GM19025 (cell line): Measurements from ENCODE around the gene MORN1.

ENCODE experiments used
- ATAC-seq: cut with Tn5 transposase; IDR thresholded peaks from one replicate; pipeline ENCODE4 v1.9.1; 2021; ENCODE audit warnings: mild to moderate bottlenecking, low read depth, moderate library complexity; ENCODE audit not compliant: unreplicated experiment

The MORN1 gene

DNA sequence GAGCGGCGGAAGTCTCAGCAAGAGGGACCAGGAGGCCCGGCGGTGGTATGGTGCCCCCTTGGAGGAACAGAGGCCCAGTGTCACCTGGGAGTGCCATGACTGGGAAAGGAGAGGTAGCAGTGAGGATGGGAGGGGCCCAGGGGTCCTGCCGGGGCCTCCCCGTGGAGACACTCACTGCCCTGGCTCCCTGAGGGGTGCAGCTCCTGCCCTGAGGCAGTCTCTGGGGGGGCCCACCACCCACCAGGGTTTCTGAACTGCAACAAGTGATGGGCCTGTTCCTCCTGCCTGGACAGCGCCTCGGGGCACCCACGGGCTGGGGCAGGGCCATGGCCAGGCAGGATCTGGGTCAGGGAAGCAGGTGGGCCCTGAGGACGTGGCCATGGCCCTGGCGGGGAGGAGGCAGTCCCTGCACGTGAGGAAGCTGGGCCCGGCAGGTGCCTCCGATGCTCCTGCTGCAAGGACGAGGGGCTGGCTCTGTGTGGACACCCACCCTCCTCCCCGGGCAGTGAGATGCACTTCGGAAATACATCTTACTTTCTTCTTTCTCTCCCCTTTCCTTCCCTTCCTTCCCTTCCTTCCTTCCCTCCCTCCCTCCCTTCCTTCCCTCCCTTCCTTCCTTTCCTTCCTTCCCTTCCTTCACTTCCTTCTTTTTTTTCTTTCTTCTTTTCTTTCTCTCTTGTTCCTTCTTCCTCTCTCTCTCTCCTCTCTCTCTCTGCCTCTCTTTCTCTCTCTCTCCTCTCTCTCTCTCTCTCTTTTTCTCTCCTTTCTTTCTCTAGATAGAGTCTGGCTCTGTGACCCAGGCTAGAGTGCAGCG lies 66.6 kb downstream of the MORN1 start:
- ATAC-seq = no peak

DNA sequence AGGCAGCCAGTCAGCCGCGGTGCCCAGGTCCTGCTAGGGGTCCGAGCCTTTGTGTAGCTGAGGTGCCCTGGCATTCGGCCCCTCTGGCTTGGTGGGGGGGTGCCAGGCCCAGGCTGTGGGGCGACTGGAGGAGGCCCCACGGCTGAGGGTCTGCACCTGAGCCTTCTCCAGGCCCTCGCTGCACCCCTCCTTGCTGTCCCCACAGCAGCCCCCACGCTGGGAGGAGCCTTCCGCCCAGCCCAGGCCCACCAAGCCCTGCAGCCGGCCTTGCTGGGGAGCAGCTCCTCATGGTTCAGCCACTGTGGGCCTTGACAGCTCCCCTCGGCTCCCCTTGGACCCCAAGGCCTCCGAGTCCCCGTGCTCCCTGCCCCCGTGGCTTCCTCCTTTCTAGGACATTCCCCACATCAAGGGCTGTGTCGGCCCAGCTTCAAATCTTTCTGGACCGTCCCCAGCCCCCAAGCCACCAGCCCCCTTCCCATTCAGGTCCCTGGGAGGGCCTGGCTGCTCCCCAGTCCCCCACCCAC lies 67.8 kb downstream of the MORN1 start:
- ATAC-seq = no peak

DNA sequence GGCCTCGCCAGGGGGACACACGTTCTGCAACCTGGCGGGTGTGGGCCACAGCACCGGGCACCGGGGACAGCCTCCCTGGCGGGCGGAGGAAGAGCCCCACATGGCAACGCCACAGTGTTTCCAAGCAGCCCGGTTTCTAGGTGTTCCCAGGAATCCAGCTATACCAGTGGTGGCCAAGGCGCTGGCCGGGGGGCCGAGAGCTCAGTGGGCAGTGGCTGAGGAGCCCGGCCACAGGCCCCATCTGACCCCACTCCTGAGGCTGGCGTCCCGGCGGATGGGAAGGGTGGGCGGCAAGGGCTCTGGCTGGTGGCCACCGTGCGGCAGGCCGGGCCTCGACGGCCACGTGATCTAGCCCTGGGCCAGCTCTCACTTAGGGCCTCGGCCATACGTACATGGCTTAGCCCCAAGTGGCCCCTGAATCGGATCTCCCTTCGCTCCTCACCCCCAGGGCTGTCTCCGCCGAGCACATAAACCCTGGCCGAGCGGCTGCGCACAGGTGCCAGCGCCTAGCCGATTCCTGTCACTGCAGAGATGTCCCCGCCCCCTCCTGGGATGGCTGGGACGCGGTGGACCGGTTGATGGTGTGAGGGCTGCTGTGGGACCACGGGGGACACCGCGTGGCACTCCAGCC lies 68.7 kb downstream of the MORN1 start:
- no peak for ATAC-seq

DNA sequence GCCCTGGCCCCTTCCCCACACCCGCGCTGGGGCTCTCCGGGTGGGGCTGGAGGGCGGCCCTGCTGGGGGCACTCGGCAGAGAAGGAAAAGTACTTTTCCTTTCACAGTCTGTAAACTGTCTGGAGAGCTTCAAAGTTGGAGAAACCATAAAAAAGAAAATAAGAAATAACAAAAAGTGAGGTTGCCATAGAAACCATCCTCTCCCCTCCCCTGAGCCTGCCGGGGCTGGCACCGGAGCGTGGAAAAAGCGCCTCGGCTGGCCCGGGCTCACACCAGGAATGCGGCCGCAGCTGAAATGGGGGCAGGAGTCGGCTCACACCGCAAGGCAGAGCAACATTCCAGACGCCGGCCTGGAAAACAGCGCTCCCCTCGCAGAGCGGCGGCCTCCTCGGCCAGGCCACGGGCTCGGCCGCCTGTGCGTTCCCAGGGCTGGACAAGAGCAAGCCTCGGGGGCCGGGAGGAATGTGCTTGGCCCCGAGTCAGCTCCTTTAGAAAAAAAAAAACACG lies 69.2 kb downstream of the MORN1 start:
- no peak for ATAC-seq

DNA sequence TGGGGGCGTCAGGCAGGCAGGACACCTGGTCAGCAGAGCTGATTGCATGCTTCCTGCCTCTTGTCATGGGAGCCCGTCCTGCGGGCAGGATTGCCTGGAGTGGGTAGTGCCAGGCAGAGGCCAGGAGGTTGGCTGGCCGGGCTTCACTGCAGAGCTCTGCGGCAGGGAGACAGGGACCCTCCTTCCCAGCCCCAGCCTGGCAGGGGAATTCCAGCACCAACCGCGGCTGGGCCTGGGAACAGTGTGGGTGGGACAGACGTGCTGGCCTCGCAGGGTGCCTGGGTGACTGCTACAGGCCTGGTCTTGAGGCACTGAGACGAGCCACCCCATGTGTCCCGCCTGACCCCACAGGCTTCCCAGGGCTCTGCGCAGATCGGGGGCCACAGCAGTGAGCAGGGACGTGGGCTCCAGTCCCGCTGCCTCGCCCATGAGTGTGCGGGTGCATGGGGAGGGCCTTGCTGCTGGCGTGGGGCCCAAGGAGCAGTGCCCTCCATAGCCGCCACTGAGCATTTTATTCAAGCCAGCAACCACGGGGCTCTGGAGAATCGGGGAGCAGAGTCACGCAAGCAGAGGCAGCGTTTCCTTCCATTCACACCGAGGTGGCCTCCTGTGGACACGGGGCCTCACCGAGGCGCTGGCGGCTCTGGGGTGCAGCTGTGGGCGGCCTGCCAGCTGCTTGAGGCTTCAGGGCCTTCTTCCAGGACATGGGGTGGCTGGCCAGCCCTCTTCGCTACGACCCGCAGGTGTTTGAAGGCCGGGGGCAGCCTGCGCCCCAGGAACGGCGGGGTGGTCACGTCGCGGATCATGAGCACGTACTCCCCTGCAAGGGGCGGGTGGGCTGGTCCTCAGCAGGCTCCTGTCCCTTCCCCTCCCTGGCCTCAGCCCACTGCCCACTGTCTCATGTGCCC lies 70.3 kb downstream of the MORN1 start:
- ATAC-seq = no peak

DNA sequence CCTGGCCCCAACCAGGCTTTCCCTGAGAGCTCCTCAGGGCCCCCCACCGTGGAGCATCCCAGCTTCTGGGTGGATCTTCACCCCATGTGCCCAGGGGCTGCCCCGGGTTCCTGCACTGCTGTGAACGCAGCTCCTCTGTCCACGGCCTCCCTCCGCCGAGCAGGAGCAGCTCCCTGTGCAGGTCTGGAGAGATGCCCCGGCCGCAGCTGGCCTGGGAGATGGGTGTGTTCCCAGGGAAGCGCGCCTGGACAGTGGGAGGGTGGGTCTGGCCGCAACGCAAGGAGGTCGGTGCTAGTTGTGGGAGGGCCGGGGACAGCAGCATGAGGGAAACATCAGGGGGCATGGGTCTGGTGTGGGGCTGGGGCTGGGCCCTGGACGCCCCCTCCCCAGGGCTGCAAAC lies 71.3 kb downstream of the MORN1 start:
- ATAC-seq = no peak

DNA sequence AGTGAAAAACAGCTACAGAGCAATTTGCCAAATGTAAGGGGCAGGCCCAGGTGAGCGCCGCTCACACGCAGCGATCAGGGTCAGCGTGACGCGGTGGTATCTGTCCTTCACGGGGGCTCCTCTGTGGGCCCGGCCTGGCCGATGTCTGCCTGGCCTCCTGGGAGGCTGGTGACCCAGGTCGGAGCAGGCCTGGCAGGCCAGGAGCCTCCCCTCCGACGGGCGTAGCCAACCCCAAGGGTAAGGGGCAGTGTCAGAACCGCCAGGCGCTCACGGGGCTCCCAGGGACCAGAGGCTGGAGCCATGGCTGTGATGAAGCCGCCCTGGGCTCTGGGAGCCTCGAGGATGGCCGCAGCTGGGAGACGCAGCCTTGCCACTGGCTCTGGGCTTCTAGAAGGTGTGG lies 72.1 kb downstream of the MORN1 start:
- no peak for ATAC-seq

DNA sequence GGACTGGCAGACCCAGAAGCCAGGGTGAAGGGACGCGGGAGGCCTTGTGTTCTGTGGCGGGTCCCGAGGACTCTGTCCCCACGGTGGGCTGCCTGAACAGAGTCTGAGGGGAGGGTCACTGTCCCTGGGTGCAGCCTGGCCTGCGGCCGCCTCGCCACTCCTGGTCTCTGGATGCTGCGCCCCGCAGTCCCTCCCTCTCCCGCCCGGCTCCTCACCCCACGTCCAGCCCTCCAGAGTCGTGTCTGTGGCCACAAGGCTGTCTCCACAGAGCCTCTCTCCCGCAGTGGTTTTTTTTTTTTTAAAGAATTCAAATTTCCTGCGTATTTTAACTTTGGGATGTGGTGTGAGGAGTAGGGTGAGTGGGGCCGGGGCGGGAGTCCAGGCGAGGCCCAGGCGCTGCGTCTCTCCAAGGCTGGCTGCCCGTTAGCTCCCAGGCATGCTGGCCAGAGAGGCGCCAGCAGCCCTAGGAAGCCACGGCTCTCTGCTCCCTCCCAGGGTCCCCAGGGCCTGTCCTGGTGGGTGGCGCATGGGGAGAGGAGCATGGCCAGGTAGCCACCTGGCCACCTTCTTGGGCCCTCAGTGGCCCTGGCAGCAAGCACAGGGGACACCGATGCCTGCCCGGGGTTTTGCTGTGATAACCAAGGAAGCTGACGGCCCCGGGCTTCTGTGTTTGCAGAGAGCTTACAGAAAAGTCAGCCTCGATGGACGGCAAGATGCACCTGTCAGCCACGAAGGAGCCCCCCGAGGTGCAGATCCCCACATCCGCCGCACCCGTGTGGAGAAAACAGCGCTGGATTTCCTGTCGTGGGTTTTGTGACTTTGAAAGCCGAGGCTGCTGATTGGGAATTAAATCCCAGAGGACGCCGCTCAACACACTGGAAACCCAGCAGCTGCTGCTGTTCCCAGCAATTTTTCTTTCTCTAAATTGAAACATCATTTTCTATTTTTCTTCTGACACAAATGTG lies 72.8 kb downstream of the MORN1 start:
- no peak for ATAC-seq

DNA sequence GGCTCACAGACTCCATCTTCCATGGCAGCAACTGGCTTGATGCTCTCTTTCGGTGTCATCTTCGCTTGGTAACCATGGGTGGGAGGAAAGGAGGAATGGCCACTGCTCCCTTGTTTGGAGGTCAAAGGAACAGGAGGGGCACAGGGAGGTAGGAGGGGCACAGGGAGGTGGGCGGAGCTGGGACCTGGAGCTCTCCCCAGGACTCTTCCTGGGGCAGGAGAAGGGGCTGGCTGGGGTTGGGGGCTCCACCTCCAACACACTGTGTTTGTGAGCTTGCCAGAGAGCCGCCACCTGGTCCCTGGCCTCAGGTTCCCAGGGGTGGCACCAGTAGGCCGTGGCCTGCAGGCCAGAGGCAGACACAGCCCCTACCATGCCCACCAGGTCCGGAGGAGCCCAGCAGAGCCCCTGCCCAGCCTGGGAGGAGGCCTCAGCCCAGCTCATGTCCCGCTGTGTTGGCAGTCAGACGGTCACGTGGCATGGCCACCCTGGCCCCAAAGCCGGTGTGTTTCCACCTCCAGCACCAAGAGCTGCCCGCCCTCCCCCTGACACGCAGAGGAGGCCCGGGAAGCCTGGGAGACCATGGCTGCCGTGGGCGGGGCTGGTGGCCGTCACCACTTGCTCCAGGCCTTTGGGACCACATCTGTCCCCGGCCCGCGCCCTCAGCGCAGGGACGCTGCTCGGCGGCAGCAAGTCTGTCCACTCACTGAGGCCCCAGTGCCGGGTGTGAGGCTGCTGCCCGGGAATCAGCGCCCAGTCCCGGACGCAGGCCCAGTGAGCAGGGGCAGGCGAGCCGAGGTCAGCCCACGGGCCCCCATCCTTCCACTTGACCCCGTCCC lies 73.9 kb downstream of the MORN1 start:
- ATAC-seq = no peak

DNA sequence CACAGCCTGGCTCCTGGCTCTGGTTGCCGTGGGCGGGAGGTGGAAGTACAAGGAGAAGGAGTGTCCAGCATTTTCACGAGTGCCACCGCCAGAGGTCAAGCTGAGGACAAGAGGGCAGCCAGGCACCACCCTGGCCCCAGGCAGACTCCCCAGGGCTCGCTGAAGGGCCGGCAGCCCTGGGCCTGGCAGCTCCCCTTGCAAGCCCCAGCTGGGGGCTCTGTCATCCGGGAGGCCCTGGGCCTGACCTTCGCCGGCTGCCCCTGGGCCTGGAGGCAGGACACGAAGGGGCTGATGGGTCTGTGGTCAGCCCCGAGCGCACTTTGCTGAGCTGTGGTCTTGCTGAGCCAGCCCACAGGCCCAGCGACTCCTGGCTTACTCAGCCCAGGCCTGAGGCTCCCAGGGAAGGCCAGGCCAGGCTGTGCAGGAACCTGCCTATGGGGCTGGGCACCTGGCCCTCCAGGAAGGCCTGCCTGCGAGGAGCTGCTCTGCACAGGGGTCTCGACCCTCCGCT lies 74.8 kb downstream of the MORN1 start:
- ATAC-seq = no peak

DNA sequence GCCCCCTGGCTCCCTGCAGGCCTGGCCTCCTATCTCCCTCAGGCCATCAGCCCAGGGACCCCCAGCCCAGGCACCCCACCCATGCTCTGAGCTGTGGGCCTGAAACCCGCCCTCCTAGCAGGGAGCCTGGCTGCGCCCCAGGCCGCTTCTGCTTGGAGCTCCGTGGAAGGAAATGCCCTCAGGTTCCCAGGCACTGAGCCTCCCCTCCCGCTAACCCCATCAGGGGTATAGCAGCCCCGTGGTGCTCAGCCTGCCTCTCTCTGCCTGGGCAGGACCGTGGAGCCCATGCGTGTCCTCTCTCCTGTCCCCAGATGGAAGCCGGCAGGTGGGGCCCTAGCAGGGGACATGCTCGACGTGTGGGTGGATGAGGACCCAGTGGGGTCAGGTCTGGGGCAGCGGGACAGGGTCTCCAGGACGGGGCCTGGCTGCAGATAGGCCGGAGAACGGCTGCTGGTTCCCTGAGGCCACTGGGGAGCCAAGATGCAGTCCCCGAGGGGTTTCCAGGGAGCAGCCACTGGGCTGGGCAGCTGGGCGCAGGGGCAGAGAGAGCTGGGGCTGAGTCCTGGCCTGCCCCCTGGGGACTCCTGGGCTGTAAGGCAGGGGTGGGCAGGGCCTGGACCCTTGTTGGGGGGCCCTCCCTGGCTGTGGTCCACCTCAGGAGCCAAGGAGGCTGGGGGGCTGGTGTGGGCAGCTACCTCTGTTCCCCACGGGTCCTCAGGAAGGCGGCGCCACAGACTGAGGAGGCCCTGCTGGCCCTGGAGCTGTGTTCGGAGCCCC lies 75.5 kb downstream of the MORN1 start:
- no peak for ATAC-seq

DNA sequence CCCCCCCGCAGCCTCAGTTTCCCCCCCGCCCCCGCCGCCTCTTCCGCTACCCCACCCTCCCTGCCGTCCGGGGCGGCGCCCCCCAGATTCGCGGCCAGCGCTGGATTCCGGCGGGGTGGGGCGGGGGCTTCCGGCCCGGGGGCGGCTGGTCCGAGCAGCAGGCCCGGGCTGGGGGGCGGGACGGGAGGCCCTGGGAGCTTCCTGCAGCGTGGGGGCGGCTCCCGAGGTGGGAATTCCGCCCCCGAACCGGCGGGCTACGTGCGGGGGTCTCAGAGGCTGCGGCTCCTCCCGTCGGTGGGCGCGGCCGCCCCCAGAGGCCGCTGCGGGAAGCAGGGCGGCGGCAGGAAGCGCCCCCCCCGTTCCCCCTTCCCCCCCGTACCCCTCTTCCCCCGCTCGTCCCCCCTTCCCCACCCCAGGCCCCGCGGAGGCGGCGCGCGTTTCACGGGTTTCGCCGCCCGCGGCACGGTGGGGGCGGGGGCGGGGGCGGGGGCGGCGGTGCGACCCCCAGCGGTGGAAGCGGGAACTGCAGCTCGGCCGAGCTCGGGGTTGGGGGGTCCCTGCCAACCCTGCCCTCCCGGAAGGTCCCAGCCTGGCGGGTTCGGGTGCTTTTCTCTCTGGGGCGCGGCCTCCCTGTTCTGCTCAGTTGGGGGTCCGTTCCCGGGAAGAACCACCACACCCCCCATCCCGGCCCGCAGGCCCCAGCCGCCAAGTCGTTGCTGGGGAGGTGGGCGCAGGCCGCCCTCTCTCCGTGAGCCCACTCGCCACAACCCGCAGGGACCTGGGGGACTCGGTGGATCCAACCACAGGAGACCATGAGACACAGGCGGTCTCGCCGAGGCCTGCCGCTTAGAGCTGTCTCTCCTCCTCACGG lies 76.3 kb downstream of the MORN1 start:
- ATAC-seq = no peak

DNA sequence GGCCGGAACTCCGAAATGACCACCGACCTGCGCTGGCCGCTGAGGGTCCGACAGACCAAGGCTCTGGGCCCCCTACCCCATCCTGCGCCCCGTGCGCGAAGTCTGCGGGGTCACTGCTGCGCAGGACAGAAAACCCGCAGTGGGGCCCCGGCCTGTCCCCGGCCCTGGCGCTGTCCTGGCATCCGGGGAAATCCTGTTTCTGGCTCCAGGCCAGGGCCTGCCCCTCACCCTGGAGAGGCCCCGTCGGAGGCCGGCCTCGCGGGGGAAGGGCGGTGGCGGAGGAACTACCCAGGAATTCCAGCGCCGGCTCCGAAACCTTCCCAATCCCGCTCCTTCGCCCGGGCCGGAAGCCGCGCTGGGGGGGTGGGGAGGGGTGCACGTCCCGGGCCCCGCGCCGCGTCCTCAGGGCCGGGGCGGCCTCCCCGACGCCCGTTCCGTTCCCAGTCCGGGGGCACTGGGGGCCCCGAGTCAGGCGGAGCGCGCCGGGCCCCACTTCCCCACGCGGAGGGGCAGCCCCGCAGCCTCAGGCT lies 77.0 kb downstream of the MORN1 start:
- no peak for ATAC-seq

DNA sequence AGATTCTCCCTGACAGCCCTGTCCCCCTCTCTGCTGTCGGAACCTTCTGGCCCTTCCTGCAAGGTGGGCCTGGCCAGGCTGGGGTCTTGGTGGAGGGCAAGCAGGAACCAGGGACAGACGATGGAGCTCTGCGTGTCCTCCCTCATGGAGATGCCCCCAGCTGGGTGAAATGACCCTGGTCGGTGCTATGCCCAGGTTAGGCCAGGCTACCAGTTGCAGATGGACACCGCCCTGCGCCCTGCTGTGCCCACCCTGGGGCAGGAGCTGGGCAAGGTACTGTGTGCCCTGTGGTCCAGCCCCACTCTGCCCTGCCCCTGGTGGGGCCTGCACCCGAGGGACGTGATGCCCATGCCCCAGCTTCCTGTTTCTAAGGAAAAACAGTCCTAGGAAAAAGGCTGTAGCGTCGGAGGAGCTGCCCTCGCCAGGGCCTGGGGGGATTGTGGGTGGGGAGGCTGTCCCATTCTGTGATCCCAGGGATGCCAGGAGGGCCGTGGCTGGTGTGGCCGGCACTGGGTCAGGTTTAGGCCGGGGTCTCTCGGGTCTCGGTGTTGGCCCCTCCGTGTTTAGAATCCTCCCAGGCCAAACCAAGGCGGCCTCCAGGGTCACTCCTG lies 77.6 kb downstream of the MORN1 start:
- no peak for ATAC-seq

DNA sequence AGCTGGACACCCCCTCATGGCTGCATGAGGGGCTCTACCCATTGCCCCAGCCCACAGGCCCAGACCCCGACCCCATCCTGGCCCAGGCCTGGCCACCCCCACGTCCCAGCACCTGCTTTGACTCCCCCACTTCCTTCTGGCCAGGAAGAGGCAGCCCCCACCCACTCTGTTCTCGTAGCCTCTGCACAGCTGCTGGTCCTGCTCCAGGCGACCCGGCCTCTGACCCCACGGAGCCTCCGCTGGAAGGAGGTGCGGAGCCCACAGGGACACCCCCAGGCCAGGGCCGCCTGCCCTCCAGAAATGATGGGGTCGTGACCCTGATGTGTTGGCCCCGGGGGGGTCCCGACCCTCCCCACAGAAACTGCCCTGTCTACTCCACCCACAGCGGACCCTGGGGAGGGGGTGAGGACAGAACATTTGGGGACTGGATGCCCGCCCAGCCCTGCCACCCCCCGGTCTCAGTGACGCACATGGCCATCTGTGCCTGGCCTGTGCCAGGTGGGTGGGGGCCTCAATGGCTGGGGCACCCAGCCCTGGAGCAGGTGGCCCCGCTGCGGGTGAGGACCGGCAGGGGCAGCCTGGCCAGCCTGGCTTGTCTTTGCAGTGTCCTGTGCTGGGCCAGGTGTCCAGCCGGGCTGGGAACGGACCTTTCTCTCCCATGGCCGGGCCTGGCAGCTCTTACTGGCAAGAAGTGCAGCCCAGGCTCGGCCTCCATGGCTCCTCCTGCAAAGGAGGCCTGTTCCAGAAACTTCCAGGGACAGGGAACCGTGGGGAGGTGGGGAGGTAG lies 78.6 kb downstream of the MORN1 start:
- ATAC-seq = no peak

DNA sequence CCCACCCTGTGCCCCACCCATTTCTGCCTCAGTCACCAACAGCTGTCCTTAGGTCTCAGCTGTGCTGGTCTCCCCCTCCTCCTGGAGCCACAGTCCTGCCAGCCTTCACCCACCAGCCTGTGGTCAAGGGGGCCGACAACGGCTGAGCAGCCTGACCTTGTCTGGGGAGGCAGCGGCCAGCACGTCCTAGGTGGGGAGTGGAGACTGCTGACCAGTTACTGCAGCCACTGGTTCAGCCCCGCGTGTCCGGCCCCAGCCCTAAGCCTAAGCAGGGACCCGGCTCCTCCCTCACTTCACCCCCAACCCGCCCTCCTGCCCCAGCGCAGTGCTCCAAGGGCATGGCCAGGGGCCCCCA lies 79.2 kb downstream of the MORN1 start:
- no peak for ATAC-seq
